Activated naive CD4-positive, alpha-beta T cell treated with anti-CD3 and anti-CD28 coated beads, Interleukin-2, amount 50 U/mL, for 16 hours (primary cell): ENCODE results near the gene STAG1.
"Not testable (repeated sequence)": the region's sequence is repeated elsewhere in the genome, so short reads cannot be mapped to it uniquely, and the experiment has no call there.

ENCODE experiments used
- DNase-seq: peaks from one replicate; pipeline ENCODE4 v3.0.0-alpha.2; 2020

Gene STAG1

GRCh38 chr3:136698361-136698760 is 53.8 kb downstream of the STAG1 start:
- DNase-seq: no peak

- DNase-seq: no peak
Observed at GRCh38 chr3:136696797-136697196, 55.4 kb downstream of the STAG1 start.

DNA sequence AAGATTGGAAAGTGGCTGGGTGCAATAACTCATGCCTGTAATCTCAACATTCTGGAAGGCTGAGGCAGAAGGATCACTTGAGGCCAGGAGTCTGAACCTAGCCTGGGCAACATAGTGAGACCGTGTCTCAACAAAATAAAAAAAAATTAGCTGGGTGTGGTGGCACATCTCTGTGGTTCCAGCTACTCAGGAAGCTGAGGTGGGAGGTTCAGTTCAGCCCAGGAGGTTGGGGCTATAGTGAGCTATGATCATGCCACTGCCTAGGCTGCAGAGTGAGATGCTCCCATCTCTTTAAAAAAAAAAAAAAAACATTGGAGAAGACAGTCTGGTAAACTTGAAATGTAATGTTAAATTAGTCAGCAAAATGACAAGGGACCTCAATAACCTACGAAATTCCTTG is 57.9 kb downstream of the STAG1 start:
- no peak for DNase-seq

- DNase-seq: no peak
Observed at GRCh38 chr3:136690599-136690998, 61.6 kb downstream of the STAG1 start.

DNA sequence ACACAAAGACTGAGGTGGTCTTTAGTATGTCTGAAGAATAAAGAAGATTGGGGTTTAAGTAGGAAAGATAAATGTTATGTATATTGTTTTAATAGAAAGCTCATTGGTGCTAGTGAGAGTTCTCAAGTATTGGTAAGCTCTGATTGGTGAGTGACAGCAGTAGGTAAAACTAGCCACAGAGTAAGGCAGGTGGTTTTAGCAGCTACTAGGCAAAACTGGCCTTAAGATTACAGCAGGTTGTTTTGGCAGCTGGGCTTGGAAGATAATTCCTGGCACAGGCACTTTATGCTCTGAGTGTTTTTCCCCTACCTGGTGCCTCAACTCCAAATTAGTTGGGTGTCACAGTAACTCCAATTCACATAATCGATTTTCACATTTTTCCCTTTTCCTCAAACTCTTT is 66.3 kb downstream of the STAG1 start:
- no peak for DNase-seq

DNA sequence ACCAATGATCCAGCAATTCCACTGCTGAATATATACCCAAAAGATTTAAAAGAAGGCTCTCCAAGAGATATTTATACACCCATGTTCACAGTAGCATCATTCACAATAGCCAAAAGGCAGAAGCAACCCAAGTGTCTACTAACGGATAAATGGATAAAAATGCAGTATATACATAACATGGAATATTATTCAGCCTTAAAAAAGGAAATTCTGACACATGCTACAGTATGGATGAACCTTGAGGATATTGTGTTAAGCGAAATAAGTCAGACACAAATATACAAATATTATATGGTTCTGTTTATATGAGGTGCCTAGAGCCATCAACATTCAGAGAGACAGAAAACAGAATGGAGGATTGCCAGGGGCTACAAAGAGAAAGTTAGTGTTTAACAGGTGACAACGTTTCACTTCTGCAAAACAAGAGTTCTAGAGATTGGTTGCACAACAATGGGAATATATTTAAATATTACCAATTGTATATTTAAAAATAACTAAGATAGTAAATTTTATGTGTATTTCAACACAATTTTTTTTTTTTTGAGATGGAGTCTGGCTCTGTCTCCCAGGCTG is 69.4 kb downstream of the STAG1 start:
- no peak for DNase-seq

GRCh38 chr3:136678981-136679380 is 73.2 kb downstream of the STAG1 start:
- DNase-seq: no peak

DNA sequence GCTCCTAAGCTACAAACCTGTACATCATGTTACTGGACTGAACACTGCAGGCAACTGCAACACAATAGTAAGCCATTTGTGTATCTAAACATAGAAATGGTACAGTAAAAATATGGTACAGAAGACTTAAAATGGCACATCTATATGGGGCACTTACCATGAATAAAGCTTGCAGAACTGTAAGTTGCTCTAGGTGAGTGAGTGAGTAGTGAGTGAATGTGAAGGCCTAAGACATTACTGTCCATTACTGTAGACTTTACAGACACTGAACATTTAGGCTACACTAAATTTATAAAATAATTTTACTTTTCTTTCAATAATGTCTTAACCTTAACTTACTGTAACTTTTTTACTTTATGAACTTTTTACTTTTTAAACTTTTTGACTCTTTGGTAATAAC is 76.2 kb downstream of the STAG1 start:
- no peak for DNase-seq

DNA sequence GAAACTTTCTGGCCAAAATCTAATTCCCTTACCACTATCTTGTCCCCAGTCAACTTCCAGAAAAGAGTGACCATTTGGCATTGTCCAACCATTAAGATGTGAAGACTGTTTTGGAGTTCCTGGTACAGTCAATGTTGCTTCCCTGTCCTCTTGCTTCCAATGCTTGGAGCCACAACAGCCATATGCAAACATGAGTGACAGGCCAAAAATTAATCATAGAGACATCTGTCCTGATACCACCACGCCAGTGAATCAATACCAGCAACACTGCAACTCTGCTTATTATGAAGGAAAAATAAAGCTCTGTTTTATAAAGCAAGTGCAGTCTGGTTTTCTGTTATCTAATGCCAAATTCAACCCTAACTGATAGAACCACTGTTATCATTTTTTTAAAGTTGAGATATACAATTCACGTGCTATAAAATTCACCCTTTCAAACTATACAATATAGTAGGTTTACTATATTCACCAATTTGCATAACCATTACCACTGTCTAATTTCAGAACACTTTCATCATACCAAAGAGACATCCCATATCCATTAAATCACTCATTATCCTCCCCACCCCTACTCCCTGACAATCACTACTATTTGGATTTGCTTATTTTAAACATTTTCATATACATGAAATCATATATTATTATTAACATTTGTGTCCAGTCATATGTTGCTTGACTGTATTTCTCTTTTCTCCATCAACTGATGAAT is 76.9 kb downstream of the STAG1 start:
- DNase-seq: no peak

DNA sequence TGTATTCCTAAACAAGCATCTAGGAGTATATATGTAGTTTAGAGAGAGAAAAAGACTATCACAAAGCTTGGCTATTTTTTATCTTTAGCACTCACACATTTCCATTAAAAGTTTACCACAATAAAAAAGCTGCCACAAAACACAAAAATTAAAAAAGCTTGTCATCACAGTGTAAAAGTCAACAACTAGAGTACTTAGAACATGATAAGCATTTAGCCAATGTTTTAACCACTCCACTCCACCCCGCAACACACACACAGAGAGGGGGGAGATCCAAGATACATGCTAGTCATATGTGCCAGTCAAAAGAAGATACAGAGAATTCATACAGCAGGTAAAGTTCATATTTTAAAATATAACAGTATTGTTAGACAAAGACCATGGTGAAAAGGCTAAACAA is 79.7 kb downstream of the STAG1 start:
- no peak for DNase-seq

DNA sequence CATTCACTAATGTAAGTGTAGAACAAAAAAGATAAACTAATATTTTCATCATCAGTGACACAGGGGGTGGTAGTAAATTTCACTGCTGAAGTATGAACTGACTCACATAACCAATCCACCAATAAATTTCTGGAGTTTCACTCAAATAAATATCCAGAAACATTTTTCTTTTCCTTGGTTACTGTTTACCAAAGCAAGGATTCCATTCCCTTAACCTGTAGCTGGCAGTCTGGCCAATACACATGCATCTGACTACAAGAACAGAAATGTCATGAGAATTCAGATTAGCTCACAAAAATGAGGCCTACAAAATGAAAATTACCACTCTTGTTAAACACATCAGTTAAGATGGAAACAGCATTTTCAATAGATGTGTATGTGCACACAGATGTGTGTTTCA is 80.3 kb downstream of the STAG1 start:
- DNase-seq: no peak

GRCh38 chr3:136670166-136670565 is 82.0 kb downstream of the STAG1 start:
- no peak for DNase-seq

- DNase-seq: no peak
Observed at GRCh38 chr3:136667081-136667480, 85.1 kb downstream of the STAG1 start.

DNA sequence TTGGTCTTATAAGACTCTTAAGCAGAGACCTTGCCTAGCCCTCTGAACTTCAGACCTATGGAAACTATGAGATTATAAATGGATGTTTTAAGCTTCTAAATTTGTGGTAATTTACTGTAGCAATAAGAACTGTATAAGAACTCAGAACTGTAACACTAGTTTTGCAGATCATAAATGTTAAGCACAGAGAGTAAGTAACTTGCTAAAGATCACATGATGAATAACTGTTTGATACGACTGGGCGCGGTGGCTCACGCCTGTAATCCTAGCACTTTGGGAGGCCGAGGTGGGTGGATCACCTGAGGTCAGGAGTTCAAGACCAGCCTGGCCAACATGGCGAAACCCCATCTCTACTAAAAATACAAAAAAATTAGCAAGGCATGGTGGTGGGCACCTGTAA is 85.9 kb downstream of the STAG1 start:
- not testable (repeated sequence) for DNase-seq

- DNase-seq: no peak
Observed at GRCh38 chr3:136664771-136665170, 87.4 kb downstream of the STAG1 start.

DNA sequence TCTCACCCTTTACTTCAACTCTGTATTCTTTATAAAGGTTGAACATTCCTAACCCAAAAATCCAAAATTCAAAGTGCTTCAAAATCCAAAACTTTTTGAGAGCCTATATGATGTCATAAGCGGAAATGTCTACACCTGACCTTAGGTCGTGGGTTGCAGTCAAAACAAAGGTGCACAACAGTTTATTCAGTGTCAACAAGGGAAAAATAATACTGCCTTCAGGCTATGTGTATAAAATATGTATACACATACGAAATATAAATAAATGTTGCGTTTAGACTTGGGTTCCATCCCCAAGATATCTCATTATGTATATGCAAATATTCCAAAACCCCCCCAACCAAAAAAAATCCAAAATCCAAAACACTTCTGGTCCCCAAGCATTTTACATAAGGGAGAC is 90.9 kb downstream of the STAG1 start:
- DNase-seq: no peak

- no peak for DNase-seq
Observed at GRCh38 chr3:136658946-136659682, 93.1 kb downstream of the STAG1 start.

DNA sequence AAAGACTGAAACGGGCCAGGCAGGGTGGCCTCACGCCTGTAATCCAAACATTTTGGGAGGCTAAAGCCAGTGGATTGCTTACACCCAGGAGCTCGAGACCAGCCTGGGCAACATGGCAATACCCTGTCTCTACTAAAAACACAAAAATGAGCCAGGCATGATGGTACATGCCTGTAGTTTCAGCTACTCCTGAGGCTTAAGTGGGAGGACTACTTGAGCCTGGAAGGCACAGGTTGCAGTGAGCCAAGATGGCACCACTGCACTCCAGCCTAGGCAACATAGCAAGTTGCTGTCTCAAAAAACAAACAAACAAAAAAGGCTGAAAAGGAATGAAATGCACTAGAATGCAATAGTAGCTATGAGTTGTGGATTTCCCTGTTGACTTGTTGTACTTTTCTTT is 94.7 kb downstream of the STAG1 start:
- no peak for DNase-seq

- DNase-seq: no peak
Observed at GRCh38 chr3:136653628-136654027, 98.5 kb downstream of the STAG1 start.

DNA sequence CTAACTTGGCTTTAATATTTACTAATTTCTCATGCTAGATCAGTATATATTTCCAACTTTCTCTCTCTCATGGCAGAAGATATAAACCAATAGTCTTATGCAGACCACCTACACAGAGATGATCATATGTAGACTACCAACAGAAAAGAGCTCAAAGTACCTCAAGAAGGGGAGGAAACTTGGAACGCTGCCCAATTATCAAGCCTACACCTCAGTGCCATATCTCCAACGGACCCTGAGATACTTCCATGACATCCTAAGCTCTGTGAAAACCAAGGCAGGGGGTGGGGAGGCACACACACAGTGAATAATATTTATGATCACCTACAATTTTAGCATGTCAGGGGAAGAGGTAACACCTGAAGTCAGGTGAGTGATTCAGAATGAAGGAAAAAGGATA is 100.6 kb downstream of the STAG1 start:
- DNase-seq: no peak

DNA sequence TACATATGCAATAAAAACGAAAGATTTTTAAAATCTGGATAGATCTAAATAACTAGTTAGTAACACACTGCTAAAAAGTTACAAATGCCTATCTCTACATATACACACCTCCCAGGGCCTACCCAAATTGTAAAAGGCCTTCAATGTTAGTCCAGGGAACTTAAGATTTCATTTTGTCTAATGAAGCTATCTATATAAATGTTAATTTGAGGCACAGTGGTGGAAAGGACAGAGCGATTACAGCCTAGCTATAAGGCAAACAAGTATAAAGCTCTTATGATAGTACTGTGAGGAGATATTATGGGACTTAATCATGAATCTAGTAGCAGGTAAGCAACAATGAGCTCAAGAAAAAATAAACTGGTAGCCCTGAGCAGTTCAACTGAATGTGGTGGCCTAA is 101.7 kb downstream of the STAG1 start:
- no peak for DNase-seq

DNA sequence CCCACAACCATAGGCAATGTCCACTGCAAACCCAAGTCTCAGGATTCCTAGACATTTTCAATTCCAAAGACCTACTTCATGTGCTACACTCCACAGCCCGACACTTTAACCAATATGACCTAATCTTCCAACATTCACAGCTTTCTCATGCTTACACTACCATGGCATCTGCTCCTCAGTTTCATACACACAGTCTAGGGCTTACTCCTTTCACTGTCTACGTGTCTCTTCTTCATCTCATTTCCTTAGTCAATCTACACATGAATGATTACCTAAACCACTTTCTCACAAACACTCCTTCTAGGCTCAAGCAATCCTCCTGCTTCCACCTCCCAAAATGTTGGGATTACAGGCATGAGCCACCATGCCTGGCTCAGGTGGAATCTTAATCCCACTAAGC is 106.3 kb downstream of the STAG1 start:
- DNase-seq: no peak

- DNase-seq: no peak
Observed at GRCh38 chr3:136644212-136644611, 108.0 kb downstream of the STAG1 start.

- not testable (repeated sequence) for DNase-seq
Observed at GRCh38 chr3:136643380-136643779, 108.8 kb downstream of the STAG1 start.
